BE2C (cell line): ENCODE data around the gene PHACTR3.
"Not testable (repeated sequence)": the region's sequence is repeated elsewhere in the genome, so short reads cannot be mapped to it uniquely, and the experiment has no call there.

ENCODE experiments used
- DNase-seq: peaks from one replicate; pipeline ENCODE4 v3.0.0-alpha.2; 2020
- H3K27me3 ChIP-seq: fragments of 250-450 bp; sonication (Bioruptor Pico); 2 replicates; pipeline ENCODE4 v1.5.1; 2020; ENCODE audit warnings: mild to moderate bottlenecking
- H3K36me3 ChIP-seq: fragments of 250-450 bp; sonication (Bioruptor Pico); 2 replicates; pipeline ENCODE4 v1.5.1; 2020; ENCODE audit warnings: mild to moderate bottlenecking
- H3K4me1 ChIP-seq: fragments of 250-450 bp; sonication (Bioruptor Pico); 2 replicates; pipeline ENCODE4 v1.5.1; 2020
- H3K4me3 ChIP-seq: 2 replicates; pipeline ENCODE4 v1.5.1; 2011; ENCODE audit warnings: low read depth, low read length
- H3K9me3 ChIP-seq: fragments of 250-450 bp; sonication (Bioruptor Pico); 2 replicates; pipeline ENCODE4 v1.5.1; 2020
- TF ChIP-seq, protein P1 (sequence below): IDR thresholded peaks from 2 replicates; pipeline ENCODE4 v1.5.1; 2012; ENCODE audit warnings: mild to moderate bottlenecking, low read depth, low read length

Gene PHACTR3

DNA sequence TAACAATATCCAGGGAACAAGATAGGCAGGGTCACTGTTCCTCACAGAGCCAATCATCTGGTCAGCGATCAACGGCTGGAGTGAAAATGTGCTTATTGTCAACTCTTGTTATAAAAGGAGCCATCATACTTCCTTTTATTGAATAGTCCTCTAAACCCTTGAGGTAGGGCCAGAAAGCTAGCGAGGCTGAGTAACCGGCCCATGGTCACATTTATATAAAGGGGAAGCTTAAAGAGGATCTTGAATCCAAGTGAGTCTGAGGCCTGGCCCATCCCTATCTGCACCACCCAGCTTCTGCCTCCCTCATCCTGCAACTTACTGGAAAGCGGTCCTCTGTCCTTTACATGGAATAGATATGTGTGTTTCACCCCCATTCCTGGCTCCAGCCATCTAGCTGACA is 9.5 kb downstream of the PHACTR3 start:
- no peaks in the 10 kb centered on the region for H3K9me3 ChIP-seq
- peaks cover 26% of the 10 kb centered on the region for H3K27me3 ChIP-seq
- TF ChIP-seq, protein P1, sequence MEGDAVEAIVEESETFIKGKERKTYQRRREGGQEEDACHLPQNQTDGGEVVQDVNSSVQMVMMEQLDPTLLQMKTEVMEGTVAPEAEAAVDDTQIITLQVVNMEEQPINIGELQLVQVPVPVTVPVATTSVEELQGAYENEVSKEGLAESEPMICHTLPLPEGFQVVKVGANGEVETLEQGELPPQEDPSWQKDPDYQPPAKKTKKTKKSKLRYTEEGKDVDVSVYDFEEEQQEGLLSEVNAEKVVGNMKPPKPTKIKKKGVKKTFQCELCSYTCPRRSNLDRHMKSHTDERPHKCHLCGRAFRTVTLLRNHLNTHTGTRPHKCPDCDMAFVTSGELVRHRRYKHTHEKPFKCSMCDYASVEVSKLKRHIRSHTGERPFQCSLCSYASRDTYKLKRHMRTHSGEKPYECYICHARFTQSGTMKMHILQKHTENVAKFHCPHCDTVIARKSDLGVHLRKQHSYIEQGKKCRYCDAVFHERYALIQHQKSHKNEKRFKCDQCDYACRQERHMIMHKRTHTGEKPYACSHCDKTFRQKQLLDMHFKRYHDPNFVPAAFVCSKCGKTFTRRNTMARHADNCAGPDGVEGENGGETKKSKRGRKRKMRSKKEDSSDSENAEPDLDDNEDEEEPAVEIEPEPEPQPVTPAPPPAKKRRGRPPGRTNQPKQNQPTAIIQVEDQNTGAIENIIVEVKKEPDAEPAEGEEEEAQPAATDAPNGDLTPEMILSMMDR = no peak
- DNase-seq = no peak
- no peaks in the 10 kb centered on the region for H3K4me1 ChIP-seq
- no peaks in the 10 kb centered on the region for H3K36me3 ChIP-seq
- H3K4me3 ChIP-seq = no peak overlapping the region

DNA sequence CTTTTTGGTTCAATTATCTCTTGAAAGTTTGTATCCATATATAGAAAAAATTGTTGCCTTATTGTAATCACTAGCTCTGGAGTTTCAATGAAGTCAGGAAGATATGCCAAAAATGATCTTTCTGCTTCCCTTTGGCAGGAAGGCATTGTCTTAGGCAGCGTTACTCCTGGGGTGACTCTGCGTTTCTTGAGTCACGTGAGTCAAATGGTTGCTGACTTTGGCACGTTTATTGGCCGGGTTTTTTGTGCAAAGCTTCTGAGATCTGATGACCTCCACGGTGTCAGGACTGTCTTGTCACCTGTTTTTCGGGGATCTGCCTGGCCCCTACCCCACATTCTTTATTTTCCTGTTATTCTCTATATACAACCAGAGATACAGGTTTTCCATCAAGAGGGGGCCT is 10.4 kb downstream of the PHACTR3 start:
- no peaks in the 10 kb centered on the region for H3K9me3 ChIP-seq
- peaks cover 29% of the 10 kb centered on the region; the same call in 1 of the 2 replicates for H3K27me3 ChIP-seq
- no peak overlapping the region for H3K4me3 ChIP-seq
- no peak for DNase-seq
- no peaks in the 10 kb centered on the region for H3K4me1 ChIP-seq
- TF ChIP-seq, protein P1 = no peak
- H3K36me3 ChIP-seq = no peaks in the 10 kb centered on the region

DNA sequence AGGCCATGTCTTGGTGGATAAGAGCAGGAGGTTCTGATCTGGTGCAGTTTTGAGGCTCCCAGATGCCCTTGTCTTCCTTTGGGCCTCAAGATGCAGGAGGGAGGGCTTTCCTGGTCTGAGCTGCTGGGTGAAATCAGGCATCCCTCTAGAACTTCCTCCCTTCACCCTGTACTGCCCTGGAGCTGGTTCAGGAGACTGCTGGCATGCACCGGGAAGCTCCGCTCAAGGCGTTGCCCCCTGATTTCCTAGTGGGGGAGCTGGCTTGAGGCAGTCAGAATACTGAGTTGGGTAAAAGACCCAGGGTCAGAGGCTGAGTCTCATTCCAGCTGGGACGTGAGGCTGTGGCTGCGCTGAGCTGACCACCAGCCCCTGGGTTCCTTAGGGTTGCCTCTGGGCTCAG is 12.0 kb downstream of the PHACTR3 start:
- Histone ChIP-seq H3K27me3 (peaks cover 29% of the 10 kb centered on the region; the same call in 1 of the 2 replicates), H3K9me3 (no peaks in the 10 kb centered on the region), H3K4me1 (no peaks in the 10 kb centered on the region), H3K4me3 (no peak overlapping the region), H3K36me3 (no peaks in the 10 kb centered on the region)
- no peak for DNase-seq
- TF ChIP-seq, protein P1 = no peak

DNA sequence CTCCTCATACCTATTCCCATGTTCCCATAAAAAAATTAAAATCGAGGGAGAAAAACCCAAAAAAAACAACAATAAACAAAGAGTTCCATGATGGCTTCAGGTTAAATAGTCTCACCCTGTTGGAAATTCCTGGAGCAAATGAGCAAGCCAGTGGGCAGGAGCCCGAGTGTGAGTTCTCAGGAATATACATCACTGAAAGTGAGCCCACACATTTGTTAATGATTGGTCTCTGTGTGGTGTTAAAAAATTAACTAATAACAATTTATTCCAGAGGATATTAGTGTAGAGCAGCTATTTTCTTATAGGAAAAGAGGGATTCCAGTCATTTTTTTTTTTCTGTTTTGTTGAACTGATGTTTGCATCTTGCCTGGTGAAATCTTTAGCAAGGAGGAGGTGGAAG is 12.9 kb downstream of the PHACTR3 start:
- Histone ChIP-seq H3K4me3 (no peak overlapping the region), H3K36me3 (no peaks in the 10 kb centered on the region), H3K27me3 (peaks cover 29% of the 10 kb centered on the region; the same call in 1 of the 2 replicates), H3K4me1 (no peaks in the 10 kb centered on the region), H3K9me3 (no peaks in the 10 kb centered on the region)
- no peak for DNase-seq
- TF ChIP-seq, protein P1 = no peak

DNA sequence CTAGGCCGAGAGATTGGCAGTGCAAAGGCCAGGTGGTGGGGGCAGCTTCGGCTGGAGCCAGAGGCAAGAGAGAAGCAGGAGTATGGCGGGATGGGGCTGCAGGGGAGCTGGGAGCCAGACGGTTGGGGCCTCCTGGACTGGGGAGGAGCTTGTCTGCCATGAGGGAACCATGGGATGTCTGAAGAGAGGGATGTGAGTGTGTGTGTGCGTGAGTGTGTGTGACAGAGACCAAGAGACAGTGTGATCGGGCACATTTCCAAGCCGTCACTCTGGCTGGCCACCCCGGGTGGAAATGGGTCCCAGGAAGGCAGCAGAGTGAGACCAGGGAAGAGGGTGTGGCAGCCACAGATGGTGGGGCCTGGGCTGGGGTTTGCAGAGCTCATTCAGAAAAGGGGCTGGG is 13.8 kb downstream of the PHACTR3 start:
- no peaks in the 10 kb centered on the region for H3K9me3 ChIP-seq
- no peaks in the 10 kb centered on the region for H3K36me3 ChIP-seq
- TF ChIP-seq, protein P1 = no peak
- no peak for DNase-seq
- no peak overlapping the region for H3K4me3 ChIP-seq
- H3K27me3 ChIP-seq = peaks cover 29% of the 10 kb centered on the region; the same call in 1 of the 2 replicates
- H3K4me1 ChIP-seq = no peaks in the 10 kb centered on the region

DNA sequence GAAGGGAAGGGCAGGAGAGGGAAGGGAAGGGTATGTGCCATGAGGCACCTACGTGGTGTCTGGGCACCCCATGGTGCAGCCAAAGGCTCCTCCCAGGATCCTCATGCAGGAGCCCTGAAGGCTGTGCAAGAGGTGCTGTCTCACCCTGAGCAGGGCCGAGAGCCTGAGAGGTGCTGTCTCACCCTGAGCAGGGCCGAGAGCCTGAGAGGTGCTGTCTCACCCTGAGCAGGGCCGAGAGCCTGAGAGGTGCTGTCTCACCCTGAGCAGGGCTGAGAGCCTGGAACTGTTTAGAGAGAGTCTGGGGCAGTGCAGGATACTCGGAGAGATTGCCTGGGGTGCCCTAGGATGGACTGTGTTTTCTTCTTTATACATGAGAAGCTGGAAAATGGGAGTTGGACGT is 14.2 kb downstream of the PHACTR3 start:
- H3K27me3 ChIP-seq = peaks cover 26% of the 10 kb centered on the region; the same call in 1 of the 2 replicates
- H3K4me1 ChIP-seq, H3K36me3 ChIP-seq, DNase-seq, H3K9me3 ChIP-seq, H3K4me3 ChIP-seq: not testable (repeated sequence)
